GM11168 (cell line): ENCODE data around the gene ECHDC1.

Experiments
- in situ Hi-C: fragments of 300-500 bp; cut with MboI; formaldehyde crosslinking; loops from one replicate; pipeline ENCODE4 v1.12.0; 2022; ENCODE audit warnings: low sequenced_read_pairs; ENCODE audit not compliant: unreplicated experiment

The ECHDC1 gene

DNA sequence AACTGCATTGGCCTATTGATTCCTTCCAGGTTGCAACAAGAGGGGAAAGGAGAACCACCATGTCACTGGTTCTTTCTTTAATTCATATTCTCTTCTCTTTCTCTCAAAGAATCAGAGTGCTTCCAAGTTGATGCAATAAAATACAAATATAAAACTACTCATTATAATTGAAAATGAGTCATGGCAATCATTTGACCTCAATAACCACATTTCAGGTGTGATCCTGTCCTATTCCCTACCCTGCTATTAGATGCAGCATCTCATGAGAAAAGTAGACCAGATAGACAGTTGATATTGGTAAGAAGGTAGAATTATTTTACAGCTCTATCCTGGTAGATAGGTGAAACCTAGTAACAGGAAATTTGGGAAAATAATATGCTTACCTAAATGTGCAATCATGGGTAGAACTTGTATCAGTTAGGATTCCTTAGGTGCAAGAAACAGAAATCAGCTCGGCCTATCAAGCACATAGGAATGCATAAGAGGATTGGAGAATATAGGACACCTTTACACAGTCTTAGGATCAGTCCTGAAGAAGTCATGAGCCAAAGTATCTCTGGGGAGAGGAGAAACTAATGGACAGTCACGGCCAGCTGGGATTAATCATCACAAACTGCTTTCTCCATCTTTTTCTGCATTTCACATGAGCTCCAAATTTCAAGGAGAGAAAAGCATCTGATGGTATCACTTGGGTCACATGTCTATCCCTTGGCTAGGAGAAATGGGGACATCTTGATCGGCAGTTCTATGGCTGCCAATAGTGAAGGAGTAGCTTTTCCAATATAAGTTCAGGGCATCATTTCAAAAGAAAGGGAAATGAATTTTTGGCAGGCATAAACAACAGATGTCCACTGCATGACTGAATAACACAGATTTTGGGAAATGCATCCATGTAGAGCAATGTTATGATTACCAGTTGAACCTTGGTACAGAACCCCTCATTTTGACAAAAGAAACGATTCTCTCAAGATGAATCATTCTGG, 96.0 kb downstream of the ECHDC1 start:
- in situ Hi-C loops, result no loop called here

DNA sequence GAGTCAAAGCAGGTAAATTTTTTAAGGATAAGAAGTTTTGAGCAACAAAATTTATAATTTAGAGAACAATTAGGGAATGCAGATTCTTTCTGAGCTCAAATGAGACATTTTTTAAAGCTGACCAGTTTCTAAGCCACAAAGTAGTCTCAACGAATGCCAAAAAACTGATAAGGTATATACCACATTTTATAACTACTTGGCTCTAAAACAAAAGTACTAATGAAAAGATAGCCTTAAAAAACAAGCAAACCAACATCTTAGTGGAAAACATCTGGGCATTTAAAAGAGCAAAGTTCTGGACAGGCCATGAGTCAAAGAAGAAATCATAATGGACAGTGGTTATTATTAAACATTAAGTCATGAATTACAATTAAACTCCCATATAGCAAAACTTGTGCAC, 99.9 kb downstream of the ECHDC1 start:
- in situ Hi-C loops, result no loop called here
